WI38 (cell line): ENCODE measurements around the gene GPR132.

Experiments used
- H3K4me3 ChIP-seq: 2 replicates; pipeline ENCODE4 v1.5.1; 2011; ENCODE audit warnings: low read depth, mild to moderate bottlenecking, control low read depth, low read length
- CTCF ChIP-seq: IDR thresholded peaks from 2 replicates; pipeline ENCODE4 v1.5.1; 2012; ENCODE audit warnings: low read depth, mild to moderate bottlenecking, control low read depth, low read length

The GPR132 gene

GRCh38 chr14:105090493-105091053 lies 25.3 kb upstream of the GPR132 start:
- no peak overlapping the region for H3K4me3 ChIP-seq
- TF ChIP-seq CTCF: peak; percentile 91

GRCh38 chr14:105089746-105090492 lies 24.7 kb upstream of the GPR132 start:
- H3K4me3 ChIP-seq: no peak overlapping the region
- TF ChIP-seq CTCF: no peak

GRCh38 chr14:105088812-105089745 lies 23.8 kb upstream of the GPR132 start:
- H3K4me3 ChIP-seq: no peak overlapping the region
- no peak for TF ChIP-seq CTCF

GRCh38 chr14:105087963-105088811 lies 23.0 kb upstream of the GPR132 start:
- H3K4me3 ChIP-seq: peak overlapping the region; percentile 40

GRCh38 chr14:105087308-105087962 lies 22.2 kb upstream of the GPR132 start:
- TF ChIP-seq CTCF: no peak
- H3K4me3 ChIP-seq: peak overlapping the region; percentile 61

More at GRCh38 chr14:105087963-105088811, 23.0 kb upstream of the GPR132 start:
- TF ChIP-seq CTCF: no peak

GRCh38 chr14:105086833-105087307 lies 21.6 kb upstream of the GPR132 start:
- TF ChIP-seq CTCF: peak; percentile 80
- H3K4me3 ChIP-seq: peak overlapping the region; percentile 61
